ENCODE results near the gene BTLA.

GRCh38 chr3:112448939-112449338 lies 50.3 kb downstream of the BTLA start:
- TF ChIP-seq ZNF629 (tag by site-specific recombination; IDR thresholded peaks at IDR 0.05), result no peak
- no peak for TF ChIP-seq PATZ1 (tag by site-specific recombination; IDR thresholded peaks at IDR 0.05)
- TF ChIP-seq ZNF175 (tag by site-specific recombination; IDR thresholded peaks at IDR 0.05), result no peak
- no peak for TF ChIP-seq YY2 (tag by site-specific recombination; IDR thresholded peaks at IDR 0.05)
- no peak for TF ChIP-seq CTCF (tag by site-specific recombination; IDR thresholded peaks at IDR 0.05)
